Ishikawa (cell line): ENCODE results near the gene TUBGCP4.

Experiments used
- CEBPB ChIP-seq: IDR thresholded peaks from 2 replicates; pipeline ENCODE4 v1.6.1; 2012
- CREB1 ChIP-seq: IDR thresholded peaks from 2 replicates; pipeline ENCODE4 v1.6.1; 2012; ENCODE audit warnings: low read depth
- EGR1 ChIP-seq: IDR thresholded peaks from 2 replicates; pipeline ENCODE4 v1.6.1; 2012
- EP300 ChIP-seq: IDR thresholded peaks from 2 replicates; pipeline ENCODE4 v1.6.1; 2012; ENCODE audit warnings: borderline replicate concordance
- FOXM1 ChIP-seq: IDR thresholded peaks from 2 replicates; pipeline ENCODE4 v1.6.1; 2012; ENCODE audit warnings: low read depth, borderline replicate concordance
- NFIC ChIP-seq: IDR thresholded peaks from 2 replicates; pipeline ENCODE4 v1.6.1; 2012
- RAD21 ChIP-seq: IDR thresholded peaks from 2 replicates; pipeline ENCODE4 v1.6.1; 2012; ENCODE audit warnings: low read depth
- TAF1 ChIP-seq: IDR thresholded peaks from 2 replicates; pipeline ENCODE4 v1.6.1; 2012; ENCODE audit warnings: low read depth, mild to moderate bottlenecking
- TEAD4 ChIP-seq: IDR thresholded peaks from 2 replicates; pipeline ENCODE4 v1.6.1; 2012
- YY1 ChIP-seq: IDR thresholded peaks from 2 replicates; pipeline ENCODE4 v1.6.1; 2012; ENCODE audit warnings: low read depth
- ZBTB7A ChIP-seq: IDR thresholded peaks from 2 replicates; pipeline ENCODE4 v1.6.1; 2012; ENCODE audit warnings: low read depth
- TF ChIP-seq, protein P1 (sequence below): IDR thresholded peaks from 2 replicates; pipeline ENCODE4 v1.6.1; 2012
- TF ChIP-seq, protein P2 (sequence below): IDR thresholded peaks from 2 replicates; pipeline ENCODE4 v1.6.1; 2012; ENCODE audit warnings: low read depth, mild to moderate bottlenecking
- TF ChIP-seq, protein P3 (sequence below): IDR thresholded peaks from 2 replicates; pipeline ENCODE4 v1.6.1; 2012

DNA sequence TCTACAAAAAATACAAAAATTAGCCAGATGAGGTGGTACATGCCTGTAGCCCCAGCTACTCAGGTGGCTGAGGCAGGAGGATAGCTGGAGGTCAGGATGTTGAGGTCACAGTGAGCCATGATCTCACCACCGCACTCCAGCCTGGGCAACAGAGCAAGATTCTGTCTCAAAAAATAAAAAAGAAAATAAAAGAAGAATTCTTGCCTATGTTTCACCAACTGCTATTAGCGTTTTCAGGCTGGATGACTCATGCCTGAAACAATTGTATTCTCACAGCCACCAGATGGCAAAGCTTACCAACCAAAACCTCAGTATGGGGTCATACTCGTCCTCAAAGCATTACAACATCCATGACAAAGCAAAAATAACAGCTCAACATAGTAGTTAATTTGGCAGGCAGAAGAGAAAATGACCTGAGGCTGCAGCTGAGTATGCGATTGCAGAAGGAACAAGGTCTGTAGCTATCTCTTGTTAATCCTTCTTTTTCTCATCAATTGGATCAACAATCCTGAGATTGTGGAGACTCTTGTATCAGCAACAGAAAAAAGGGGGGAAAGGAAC is 69.9 kb downstream of the TUBGCP4 start:
- TF ChIP-seq, protein P1, sequence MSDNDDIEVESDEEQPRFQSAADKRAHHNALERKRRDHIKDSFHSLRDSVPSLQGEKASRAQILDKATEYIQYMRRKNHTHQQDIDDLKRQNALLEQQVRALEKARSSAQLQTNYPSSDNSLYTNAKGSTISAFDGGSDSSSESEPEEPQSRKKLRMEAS = no peak
- TF ChIP-seq EP300 = no peak
- TF ChIP-seq CREB1 = no peak
- no peak for TF ChIP-seq NFIC
- TF ChIP-seq FOXM1 = no peak
- TF ChIP-seq ZBTB7A = no peak
- peak; percentile 56; the same call in 1 of the 2 replicates for TF ChIP-seq TEAD4
- TF ChIP-seq, protein P2, sequence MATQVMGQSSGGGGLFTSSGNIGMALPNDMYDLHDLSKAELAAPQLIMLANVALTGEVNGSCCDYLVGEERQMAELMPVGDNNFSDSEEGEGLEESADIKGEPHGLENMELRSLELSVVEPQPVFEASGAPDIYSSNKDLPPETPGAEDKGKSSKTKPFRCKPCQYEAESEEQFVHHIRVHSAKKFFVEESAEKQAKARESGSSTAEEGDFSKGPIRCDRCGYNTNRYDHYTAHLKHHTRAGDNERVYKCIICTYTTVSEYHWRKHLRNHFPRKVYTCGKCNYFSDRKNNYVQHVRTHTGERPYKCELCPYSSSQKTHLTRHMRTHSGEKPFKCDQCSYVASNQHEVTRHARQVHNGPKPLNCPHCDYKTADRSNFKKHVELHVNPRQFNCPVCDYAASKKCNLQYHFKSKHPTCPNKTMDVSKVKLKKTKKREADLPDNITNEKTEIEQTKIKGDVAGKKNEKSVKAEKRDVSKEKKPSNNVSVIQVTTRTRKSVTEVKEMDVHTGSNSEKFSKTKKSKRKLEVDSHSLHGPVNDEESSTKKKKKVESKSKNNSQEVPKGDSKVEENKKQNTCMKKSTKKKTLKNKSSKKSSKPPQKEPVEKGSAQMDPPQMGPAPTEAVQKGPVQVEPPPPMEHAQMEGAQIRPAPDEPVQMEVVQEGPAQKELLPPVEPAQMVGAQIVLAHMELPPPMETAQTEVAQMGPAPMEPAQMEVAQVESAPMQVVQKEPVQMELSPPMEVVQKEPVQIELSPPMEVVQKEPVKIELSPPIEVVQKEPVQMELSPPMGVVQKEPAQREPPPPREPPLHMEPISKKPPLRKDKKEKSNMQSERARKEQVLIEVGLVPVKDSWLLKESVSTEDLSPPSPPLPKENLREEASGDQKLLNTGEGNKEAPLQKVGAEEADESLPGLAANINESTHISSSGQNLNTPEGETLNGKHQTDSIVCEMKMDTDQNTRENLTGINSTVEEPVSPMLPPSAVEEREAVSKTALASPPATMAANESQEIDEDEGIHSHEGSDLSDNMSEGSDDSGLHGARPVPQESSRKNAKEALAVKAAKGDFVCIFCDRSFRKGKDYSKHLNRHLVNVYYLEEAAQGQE = no peak
- TF ChIP-seq TAF1 = no peak
- no peak for TF ChIP-seq YY1
- peak; percentile 62 for TF ChIP-seq RAD21
- TF ChIP-seq, protein P3, sequence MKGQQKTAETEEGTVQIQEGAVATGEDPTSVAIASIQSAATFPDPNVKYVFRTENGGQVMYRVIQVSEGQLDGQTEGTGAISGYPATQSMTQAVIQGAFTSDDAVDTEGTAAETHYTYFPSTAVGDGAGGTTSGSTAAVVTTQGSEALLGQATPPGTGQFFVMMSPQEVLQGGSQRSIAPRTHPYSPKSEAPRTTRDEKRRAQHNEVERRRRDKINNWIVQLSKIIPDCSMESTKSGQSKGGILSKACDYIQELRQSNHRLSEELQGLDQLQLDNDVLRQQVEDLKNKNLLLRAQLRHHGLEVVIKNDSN = no peak
- TF ChIP-seq EGR1 = no peak
- TF ChIP-seq CEBPB = peak; percentile 81; the same call in 1 of the 2 replicates
